CD14-positive monocyte (primary cell): ENCODE data around the gene ZNF827. TPM values are rescaled to one million over a fixed set of nuclear protein-coding genes. Genes with fewer than 3 reads are reported as not detected.

Experiments used
- DNase-seq, 3 donors: peaks; one replicate each; pipeline ENCODE4 v3.0.0-alpha.2; 2011 to 2022
- H2AFZ ChIP-seq: 2 replicates; pipeline ENCODE4 v1.6.0; 2012; ENCODE audit warnings: mild to moderate bottlenecking, low read depth, low read length, inconsistent platforms; ENCODE audit not compliant: insufficient read depth, poor library complexity, severe bottlenecking
- H3K27ac ChIP-seq, 2 donors: 1 replicate in 1 of 2; 2 replicates in 1 of 2; pipeline ENCODE4 v1.5.1; 2012 to 2013; ENCODE audit warnings: low read length in 2 of 2, control low read depth in 1 of 2, inconsistent platforms in 1 of 2, low read depth in 1 of 2, mild to moderate bottlenecking in 1 of 2
- H3K27me3 ChIP-seq, 2 donors: one replicate each; pipeline versions ENCODE4 v1.6.0 to v1.6.1; 2011 to 2013; ENCODE audit warnings: low read length in 2 of 2; ENCODE audit not compliant: control insufficient read depth in 2 of 2, insufficient read depth in 2 of 2
- H3K36me3 ChIP-seq, 2 donors: replicated peaks in 1 of 2; 1 replicate in 1 of 2; 2 replicates in 1 of 2; pipeline versions ENCODE4 v1.5.1 to v1.6.1; 2012 to 2013; ENCODE audit warnings: low read length in 2 of 2, control low read depth in 1 of 2, inconsistent platforms in 1 of 2, mild to moderate bottlenecking in 1 of 2; ENCODE audit not compliant: insufficient read depth in 2 of 2, control insufficient read depth in 1 of 2
- H3K4me1 ChIP-seq, 2 donors: 1 replicate in 1 of 2; 2 replicates in 1 of 2; pipeline versions ENCODE4 v1.5.1 to v1.6.1; 2012 to 2013; ENCODE audit warnings: low read length in 2 of 2, control low read depth in 1 of 2, inconsistent platforms in 1 of 2, mild to moderate bottlenecking in 1 of 2, moderate library complexity in 1 of 2; ENCODE audit not compliant: insufficient read depth in 2 of 2, control insufficient read depth in 1 of 2
- H3K4me2 ChIP-seq: replicated peaks from 2 replicates; pipeline ENCODE3; 2012; ENCODE audit warnings: low read length, moderate library complexity, mild to moderate bottlenecking; ENCODE audit not compliant: poor library complexity, severe bottlenecking; ENCODE audit errors: extremely low read depth
- H3K4me3 ChIP-seq, 3 experiments: fragments of 200-600 bp in 1 of 3; sonication (generic) in 1 of 3; replicated peaks in 1 of 3; 1 replicate in 2 of 3; 2 replicates in 1 of 3; pipeline ENCODE4 v1.5.1; 2011 to 2013; ENCODE audit warnings: low read length in 3 of 3, mild to moderate bottlenecking in 3 of 3, control low read depth in 2 of 3, low read depth in 2 of 3, inconsistent platforms in 1 of 3, moderate library complexity in 1 of 3
- H3K79me2 ChIP-seq: 2 replicates; pipeline ENCODE4 v1.6.0; 2012; ENCODE audit warnings: mild to moderate bottlenecking, control low read depth, inconsistent platforms, low read length, moderate library complexity; ENCODE audit not compliant: insufficient read depth
- H3K9ac ChIP-seq: 2 replicates; pipeline ENCODE4 v1.6.0; 2017; ENCODE audit warnings: low read length, mild to moderate bottlenecking; ENCODE audit not compliant: insufficient read depth, poor library complexity, severe bottlenecking
- H3K9me3 ChIP-seq, 2 donors: replicated peaks in 1 of 2; 1 replicate in 1 of 2; 2 replicates in 1 of 2; pipeline versions ENCODE4 v1.5.1 to v1.6.1; 2012 to 2013; ENCODE audit warnings: low read length in 2 of 2, control low read depth in 1 of 2; ENCODE audit not compliant: control insufficient read depth in 1 of 2, insufficient read depth in 1 of 2
- H4K20me1 ChIP-seq: 2 replicates; pipeline ENCODE4 v1.6.0; 2012; ENCODE audit warnings: mild to moderate bottlenecking, low read length, control low read depth, moderate library complexity; ENCODE audit not compliant: insufficient read depth
- H3K27ac Mint-ChIP-seq, 7 donors: one replicate each; pipeline ENCODE4 v1.8.0; 2020; ENCODE audit warnings: mild to moderate bottlenecking in 7 of 7, mixed read lengths in 7 of 7, moderate library complexity in 6 of 7, inconsistent platforms in 2 of 7
- H3K27me3 Mint-ChIP-seq, 3 donors: one replicate each; pipeline ENCODE4 v1.8.0; 2021 to 2022; ENCODE audit warnings: low read depth in 3 of 3, mild to moderate bottlenecking in 3 of 3, mixed read lengths in 3 of 3, moderate library complexity in 3 of 3, inconsistent platforms in 1 of 3
- H3K36me3 Mint-ChIP-seq, 2 donors: one replicate each; pipeline ENCODE4 v1.8.0; 2020; ENCODE audit warnings: mixed read lengths in 2 of 2, inconsistent platforms in 1 of 2, mild to moderate bottlenecking in 1 of 2
- H3K4me1 Mint-ChIP-seq: one replicate; pipeline ENCODE4 v1.8.0; 2020; ENCODE audit warnings: mild to moderate bottlenecking, mixed read lengths
- H3K4me3 Mint-ChIP-seq, 2 donors: one replicate each; pipeline ENCODE4 v1.8.0; 2020; ENCODE audit warnings: mild to moderate bottlenecking in 2 of 2, mixed read lengths in 2 of 2, moderate library complexity in 1 of 2
- H3K9me3 Mint-ChIP-seq, 7 donors: one replicate each; pipeline ENCODE4 v1.8.0; 2020 to 2022; ENCODE audit warnings: mixed read lengths in 7 of 7, mild to moderate bottlenecking in 6 of 7, moderate library complexity in 6 of 7, inconsistent platforms in 2 of 7
- CTCF ChIP-seq: fragments of 200-600 bp; IDR thresholded peaks from one replicate; pipeline ENCODE4 v1.8.0; 2022; ENCODE audit warnings: antibody characterized with exemption, mild to moderate bottlenecking
- WGBS: methylation state at CpG from one replicate; pipeline ENCODE4 v1.1.5; 2013; ENCODE audit warnings: missing lambda C conversion rate; ENCODE audit not compliant: insufficient coverage; 5-methylcytosine and 5-hydroxymethylcytosine counted together
- intact Hi-C, 2 donors: fragments of 100-400 bp; cut with micrococcal nuclease; formaldehyde crosslinking; loops; one replicate each; pipeline versions ENCODE4 v1.15.0 to v1.15.1; 2023
- polyA plus RNA-seq, 3 donors: library from polyadenylated mRNA; depleted of rRNA in 1 of 3; unstranded in 2 of 3; stranded (reverse) in 1 of 3; fragments of 300-500 nt in 2 of 3; fragments of >200 nt in 1 of 3; fragmentation: Illumina TruSeq in 2 of 3; gene quantifications; 1 replicate in 2 of 3; 2 replicates in 1 of 3; pipeline ENCODE4 v1.2.3, GENCODE V29; 2012 to 2021

Gene ZNF827
- polyA plus RNA-seq, 3 donors: 0.04 TPM; not detected in 2

GRCh38 chr4:145828802-145829485 lies 109.7 kb downstream of the ZNF827 start:
- no peak overlapping the region for H3K4me3 Mint-ChIP-seq

GRCh38 chr4:145827885-145828284 lies 110.7 kb downstream of the ZNF827 start:
- H3K4me3 Mint-ChIP-seq: no peak overlapping the region
- Histone ChIP-seq H3K4me1 (peaks cover 6 to 19% of the 10 kb centered on the region in 2 donors), H3K9me3 (no peaks in the 10 kb centered on the region), H3K27me3 (no peaks in the 10 kb centered on the region), H4K20me1 (no peaks in the 10 kb centered on the region), H3K4me3 (no peak overlapping the region), H3K4me2 (no peak overlapping the region), H3K9ac (no peak overlapping the region), H2AFZ (no peak overlapping the region), H3K79me2 (no peaks in the 10 kb centered on the region), H3K36me3 (no peaks in the 10 kb centered on the region), H3K27ac (no peak overlapping the region)
- WGBS: 98% methylated on average over 9 of the region's 11 CpGs
- H3K9me3 Mint-ChIP-seq: no peaks in the 10 kb centered on the region
- H3K27me3 Mint-ChIP-seq: peaks cover 0 to 2% (median 0%) of the 10 kb centered on the region in 3 donors
- no peak for TF ChIP-seq CTCF
- no peaks in the 10 kb centered on the region for H3K36me3 Mint-ChIP-seq
- intact Hi-C loops: no loop called here
- H3K4me1 Mint-ChIP-seq: peaks cover 12% of the 10 kb centered on the region
- no peak for DNase-seq
- no peak overlapping the region for H3K27ac Mint-ChIP-seq

More at GRCh38 chr4:145828802-145829485, 109.7 kb downstream of the ZNF827 start:
- H3K4me1 ChIP-seq: peaks cover 6 to 17% of the 10 kb centered on the region in 2 donors
- Mint-ChIP-seq H3K4me1 (peaks cover 11% of the 10 kb centered on the region), H3K9me3 (peaks cover 0 to 3% (median 0%) of the 10 kb centered on the region in 7 donors), H3K36me3 (no peaks in the 10 kb centered on the region), H3K27me3 (peaks cover 0 to 4% (median 2%) of the 10 kb centered on the region in 3 donors), H3K27ac (no peak overlapping the region)
- no peaks in the 10 kb centered on the region for H3K79me2 ChIP-seq
- no peaks in the 10 kb centered on the region for H3K27me3 ChIP-seq
- WGBS: no CpG with 5 or more reads among the region's 3 CpGs
- no peak overlapping the region for H3K4me3 ChIP-seq
- no peak overlapping the region for H3K9ac ChIP-seq
- no peak for TF ChIP-seq CTCF
- intact Hi-C loops: no loop called here
- no peaks in the 10 kb centered on the region for H3K36me3 ChIP-seq
- H3K4me2 ChIP-seq: no peak overlapping the region
- no peak overlapping the region for H2AFZ ChIP-seq
- H4K20me1 ChIP-seq: no peaks in the 10 kb centered on the region
- no peak overlapping the region for H3K27ac ChIP-seq
- no peaks in the 10 kb centered on the region for H3K9me3 ChIP-seq
- no peak for DNase-seq
